ENCODE results near the gene SUN5. TPM values are rescaled to one million over a fixed set of nuclear protein-coding genes. Genes with fewer than 3 reads are reported as not detected.

Gene SUN5
- total RNA-seq, 1 experiment from 2014 or later, result not detected

GRCh38 chr20:32991383-32991782, 12.8 kb downstream of the SUN5 start:
- peaks cover 6% of the 10 kb centered on the region for H3K27me3 Mint-ChIP-seq (ENCODE audit: insufficient read depth, unreplicated experiment)
- H3K27ac Mint-ChIP-seq (ENCODE audit: unreplicated experiment), result no peak overlapping the region
- no peaks in the 10 kb centered on the region for H3K36me3 Mint-ChIP-seq (ENCODE audit: insufficient read depth, unreplicated experiment)
- H3K4me1 Mint-ChIP-seq (ENCODE audit: low read depth, unreplicated experiment), result no peaks in the 10 kb centered on the region
- peaks cover 15% of the 10 kb centered on the region for H3K9me3 Mint-ChIP-seq (ENCODE audit: unreplicated experiment)
- no peaks in the 10 kb centered on the region for H3K27me3 ChIP-seq (replicated peaks; ENCODE audit: control insufficient read depth, insufficient read depth, low read length)
- no peaks in the 10 kb centered on the region for H3K4me1 ChIP-seq
- CTCF ChIA-PET, result no interaction called here
- intact Hi-C loops (cut with micrococcal nuclease; ENCODE audit: unreplicated experiment), result no loop called here
- H3K4me3 ChIP-seq (ENCODE audit: low read depth, low read length), result no peak overlapping the region
- no peaks in the 10 kb centered on the region for H3K36me3 ChIP-seq (ENCODE audit: control insufficient read depth, insufficient read depth, low read length)
- no peak for TF ChIP-seq CTCF (IDR thresholded peaks at IDR 0.05; ENCODE audit: insufficient read depth in 1 of 2, low read depth in 1 of 2, low read length in 1 of 2, severe bottlenecking in 1 of 2, unreplicated experiment in 1 of 2)
- no peak overlapping the region for H3K4me3 Mint-ChIP-seq (ENCODE audit: unreplicated experiment)
- no peak for DNase-seq
- peaks cover 7% of the 10 kb centered on the region for H3K9me3 ChIP-seq
- POLR2A ChIA-PET, result no interaction called here
- BruUV-seq (replicated peaks), result no TSS peak

GRCh38 chr20:32990426-32990825, 13.8 kb downstream of the SUN5 start:
- Mint-ChIP-seq H3K36me3 (ENCODE audit: insufficient read depth, unreplicated experiment) (no peaks in the 10 kb centered on the region), H3K4me3 (ENCODE audit: unreplicated experiment) (no peak overlapping the region), H3K4me1 (ENCODE audit: low read depth, unreplicated experiment) (no peaks in the 10 kb centered on the region), H3K9me3 (ENCODE audit: unreplicated experiment) (peaks cover 15% of the 10 kb centered on the region), H3K27ac (ENCODE audit: unreplicated experiment) (no peak overlapping the region), H3K27me3 (ENCODE audit: insufficient read depth, unreplicated experiment) (peaks cover 6% of the 10 kb centered on the region)
- H3K36me3 ChIP-seq (ENCODE audit: control insufficient read depth, insufficient read depth, low read length), result no peaks in the 10 kb centered on the region
- H3K9me3 ChIP-seq, result peaks cover 7% of the 10 kb centered on the region
- CTCF ChIA-PET, result interaction anchor here (0.6 kb wide), 1 partner anchor 725 kb away, joined by 3 read pairs; no protein-coding TSS in a partner anchor
- H3K4me3 ChIP-seq (ENCODE audit: low read depth, low read length), result no peak overlapping the region
- BruUV-seq (replicated peaks), result no TSS peak
- DNase-seq, result no peak
- POLR2A ChIA-PET, result no interaction called here
- no peaks in the 10 kb centered on the region for H3K4me1 ChIP-seq
- no peaks in the 10 kb centered on the region for H3K27me3 ChIP-seq (replicated peaks; ENCODE audit: control insufficient read depth, insufficient read depth, low read length)
- intact Hi-C loops (cut with micrococcal nuclease; ENCODE audit: unreplicated experiment), result no loop called here
- TF ChIP-seq CTCF (IDR thresholded peaks at IDR 0.05; ENCODE audit: insufficient read depth in 1 of 2, low read depth in 1 of 2, low read length in 1 of 2, severe bottlenecking in 1 of 2, unreplicated experiment in 1 of 2), result no peak

GRCh38 chr20:32989507-32990283, 14.5 kb downstream of the SUN5 start:
- Mint-ChIP-seq H3K4me1 (ENCODE audit: low read depth, unreplicated experiment) (no peaks in the 10 kb centered on the region), H3K27me3 (ENCODE audit: insufficient read depth, unreplicated experiment) (peaks cover 4% of the 10 kb centered on the region), H3K36me3 (ENCODE audit: insufficient read depth, unreplicated experiment) (no peaks in the 10 kb centered on the region), H3K27ac (ENCODE audit: unreplicated experiment) (no peak overlapping the region), H3K4me3 (ENCODE audit: unreplicated experiment) (no peak overlapping the region), H3K9me3 (ENCODE audit: unreplicated experiment) (peaks cover 9% of the 10 kb centered on the region)
- Histone ChIP-seq H3K4me3 (ENCODE audit: low read depth, low read length) (no peak overlapping the region), H3K9me3 (no peaks in the 10 kb centered on the region), H3K4me1 (no peaks in the 10 kb centered on the region), H3K36me3 (ENCODE audit: control insufficient read depth, insufficient read depth, low read length) (no peaks in the 10 kb centered on the region), H3K27me3 (replicated peaks; ENCODE audit: control insufficient read depth, insufficient read depth, low read length) (no peaks in the 10 kb centered on the region)
- TF ChIP-seq CTCF (IDR thresholded peaks at IDR 0.05; ENCODE audit: insufficient read depth in 1 of 2, low read depth in 1 of 2, low read length in 1 of 2, severe bottlenecking in 1 of 2, unreplicated experiment in 1 of 2), result no peak
- intact Hi-C loops (cut with micrococcal nuclease; ENCODE audit: unreplicated experiment), result no loop called here
- no peak for DNase-seq
- ChIA-PET POLR2A (no interaction called here), CTCF (interaction anchor here (0.6 kb wide), 1 partner anchor 725 kb away, joined by 3 read pairs; no protein-coding TSS in a partner anchor)
- no TSS peak for BruUV-seq (replicated peaks)
